DOHH2 (cell line): ENCODE data around the gene NKAPL.

Source experiments
- H3F3A ChIP-seq: fragments of 200-600 bp; sonication (generic), shearing (Covaris generic); 2 replicates; pipeline ENCODE4 v1.6.0; 2016; ENCODE audit warnings: antibody characterized with exemption, mild to moderate bottlenecking; ENCODE audit not compliant: control insufficient read depth, insufficient read depth
- H3K27ac ChIP-seq: fragments of 200-600 bp; sonication (generic); 2 replicates; pipeline ENCODE4 v1.5.1; 2014; ENCODE audit warnings: low read depth, mild to moderate bottlenecking, low read length, moderate library complexity
- H3K27me3 ChIP-seq: fragments of 200-600 bp; sonication (generic); 2 replicates; pipeline ENCODE4 v1.6.1; 2014; ENCODE audit warnings: mild to moderate bottlenecking, low read length, mixed read lengths; ENCODE audit not compliant: control insufficient read depth
- H3K36me3 ChIP-seq: fragments of 200-600 bp; sonication (generic); 2 replicates; pipeline ENCODE4 v1.6.1; 2014; ENCODE audit warnings: mild to moderate bottlenecking, low read length, moderate library complexity, mixed read lengths; ENCODE audit not compliant: control insufficient read depth
- H3K4me1 ChIP-seq: fragments of 200-600 bp; sonication (generic); 2 replicates; pipeline ENCODE4 v1.6.1; 2014; ENCODE audit warnings: mild to moderate bottlenecking, low read length, mixed read lengths; ENCODE audit not compliant: control insufficient read depth
- H3K4me2 ChIP-seq: fragments of 200-600 bp; sonication (generic); 2 replicates; pipeline ENCODE4 v1.6.0; 2014; ENCODE audit warnings: mild to moderate bottlenecking, low read length, moderate library complexity
- H3K4me3 ChIP-seq: fragments of 200-600 bp; sonication (generic); 2 replicates; pipeline ENCODE4 v1.5.1; 2014; ENCODE audit warnings: mild to moderate bottlenecking, low read length, mixed read lengths
- H3K79me2 ChIP-seq: fragments of 200-600 bp; sonication (generic); 2 replicates; pipeline ENCODE4 v1.6.1; 2014; ENCODE audit warnings: mild to moderate bottlenecking, low read length, mixed read lengths; ENCODE audit not compliant: control insufficient read depth
- H3K9me2 ChIP-seq: fragments of 200-600 bp; sonication (generic); replicated peaks from 2 replicates; pipeline ENCODE4 v1.6.1; 2014; ENCODE audit warnings: mild to moderate bottlenecking, low read length, mixed read lengths; ENCODE audit not compliant: control insufficient read depth
- H3K9me3 ChIP-seq: fragments of 200-600 bp; sonication (generic); 2 replicates; pipeline ENCODE4 v1.6.1; 2014; ENCODE audit warnings: antibody characterized with exemption, low read length, mixed read lengths; ENCODE audit not compliant: control insufficient read depth, insufficient read depth
- H4K20me1 ChIP-seq: fragments of 200-600 bp; sonication (generic); 2 replicates; pipeline ENCODE4 v1.6.0; 2014; ENCODE audit warnings: low read depth, mild to moderate bottlenecking, antibody characterized with exemption, low read length, moderate library complexity; ENCODE audit not compliant: control insufficient read depth, insufficient read depth
- CTCF ChIP-seq: fragments of 200-600 bp; sonication (generic); IDR thresholded peaks from one replicate; pipeline ENCODE4 v1.5.1; 2014; ENCODE audit warnings: antibody characterized with exemption, mild to moderate bottlenecking, low read depth, low read length; ENCODE audit not compliant: poor library complexity, severe bottlenecking
- EZH2phosphoT487 ChIP-seq: fragments of 200-600 bp; sonication (generic); IDR thresholded peaks from 2 replicates; pipeline ENCODE4 v1.6.1; 2017; ENCODE audit warnings: borderline replicate concordance, mild to moderate bottlenecking, antibody characterized with exemption, low read length, moderate library complexity, mixed read lengths

NKAPL gene

GRCh38 chr6:28250747-28251146, 8.3 kb upstream of the NKAPL start:
- Histone ChIP-seq H3K9me2 (no peaks in the 10 kb centered on the region), H4K20me1 (no peaks in the 10 kb centered on the region), H3K27ac (no peak overlapping the region), H3K27me3 (no peaks in the 10 kb centered on the region), H3K36me3 (peaks cover 35% of the 10 kb centered on the region), H3K4me3 (peak overlapping the region; percentile 98), H3K4me2 (peak overlapping the region; percentile 67), H3K4me1 (peaks cover 17% of the 10 kb centered on the region), H3K79me2 (peaks cover 24% of the 10 kb centered on the region), H3F3A (no peaks in the 10 kb centered on the region), H3K9me3 (no peaks in the 10 kb centered on the region)
- TF ChIP-seq CTCF = no peak
- no peak for TF ChIP-seq EZH2phosphoT487

GRCh38 chr6:28251661-28252008, 7.5 kb upstream of the NKAPL start:
- no peaks in the 10 kb centered on the region for H4K20me1 ChIP-seq
- H3K79me2 ChIP-seq = peaks cover 24% of the 10 kb centered on the region
- H3K4me2 ChIP-seq = peak overlapping the region; percentile 67
- peaks cover 17% of the 10 kb centered on the region for H3K4me1 ChIP-seq
- no peak for TF ChIP-seq CTCF
- TF ChIP-seq EZH2phosphoT487 = no peak
- no peaks in the 10 kb centered on the region for H3K9me2 ChIP-seq
- H3K4me3 ChIP-seq = peak overlapping the region; percentile 98
- no peaks in the 10 kb centered on the region for H3K27me3 ChIP-seq
- H3K27ac ChIP-seq = peak overlapping the region; percentile 38
- H3K36me3 ChIP-seq = peaks cover 26% of the 10 kb centered on the region
- H3K9me3 ChIP-seq = no peaks in the 10 kb centered on the region
- H3F3A ChIP-seq = no peaks in the 10 kb centered on the region

- H3K9me3 ChIP-seq = no peaks in the 10 kb centered on the region
- H4K20me1 ChIP-seq = no peaks in the 10 kb centered on the region
- peaks cover 23% of the 10 kb centered on the region for H3K36me3 ChIP-seq
- H3K9me2 ChIP-seq = no peaks in the 10 kb centered on the region
- H3K4me3 ChIP-seq = peak within 1 kb of the TSS; percentile 98
- no peaks in the 10 kb centered on the region for H3F3A ChIP-seq
- peak within 1 kb of the TSS; percentile 38 for H3K27ac ChIP-seq
- peak within 1 kb of the TSS; percentile 67 for H3K4me2 ChIP-seq
- H3K79me2 ChIP-seq = peaks cover 24% of the 10 kb centered on the region
- H3K4me1 ChIP-seq = peaks cover 17% of the 10 kb centered on the region
- H3K27me3 ChIP-seq = no peaks in the 10 kb centered on the region
- TF ChIP-seq EZH2phosphoT487 (no peak), CTCF (no peak)
These were observed 6.8 kb upstream of the NKAPL start, which contains the start of gene ZKSCAN4 for GRCh38 chr6:28252009-28252975. ZKSCAN4 (minus strand) TSS chr6:28252269; CDS start chr6:28251980, 289 bp downstream.
